Measurements from ENCODE around the gene GRAMD1B.

The GRAMD1B gene

GRCh38 chr11:123473941-123474677 is 44.0 kb downstream of the GRAMD1B start:
- no peak for DNase-seq (ENCODE audit: low read depth in 1 of 2, low spot score in 1 of 2)

- DNase-seq (ENCODE audit: low read depth in 1 of 2, low spot score in 1 of 2) = no peak
Observed at GRCh38 chr11:123474994-123475393, 44.9 kb downstream of the GRAMD1B start.

GRCh38 chr11:123475469-123475868 is 45.4 kb downstream of the GRAMD1B start:
- no peak for DNase-seq (ENCODE audit: low read depth in 1 of 2, low spot score in 1 of 2)

- DNase-seq (ENCODE audit: low read depth in 1 of 2, low spot score in 1 of 2) = no peak
Observed at GRCh38 chr11:123477205-123477907, 47.3 kb downstream of the GRAMD1B start.

- DNase-seq (ENCODE audit: low read depth in 1 of 2, low spot score in 1 of 2) = no peak
Observed at GRCh38 chr11:123478352-123478987, 48.4 kb downstream of the GRAMD1B start.

GRCh38 chr11:123479048-123479837 is 49.2 kb downstream of the GRAMD1B start:
- DNase-seq (ENCODE audit: low read depth in 1 of 2, low spot score in 1 of 2) = no peak

GRCh38 chr11:123480290-123480815 is 50.3 kb downstream of the GRAMD1B start:
- DNase-seq (ENCODE audit: low read depth in 1 of 2, low spot score in 1 of 2) = no peak

- no peak for DNase-seq (ENCODE audit: low read depth in 1 of 2, low spot score in 1 of 2)
Observed at GRCh38 chr11:123480882-123481281, 50.8 kb downstream of the GRAMD1B start.

GRCh38 chr11:123481640-123482039 is 51.6 kb downstream of the GRAMD1B start:
- DNase-seq (ENCODE audit: low read depth in 1 of 2, low spot score in 1 of 2) = no peak

- DNase-seq (ENCODE audit: low read depth in 1 of 2, low spot score in 1 of 2) = no peak
Observed at GRCh38 chr11:123482218-123482617, 52.1 kb downstream of the GRAMD1B start.

- no peak for DNase-seq (ENCODE audit: low read depth in 1 of 2, low spot score in 1 of 2)
Observed at GRCh38 chr11:123483058-123483457, 53.0 kb downstream of the GRAMD1B start.

GRCh38 chr11:123483466-123483865 is 53.4 kb downstream of the GRAMD1B start:
- DNase-seq (ENCODE audit: low read depth in 1 of 2, low spot score in 1 of 2) = no peak

GRCh38 chr11:123484448-123484847 is 54.4 kb downstream of the GRAMD1B start:
- DNase-seq (ENCODE audit: low read depth in 1 of 2, low spot score in 1 of 2) = no peak

- no peak for DNase-seq (ENCODE audit: low read depth in 1 of 2, low spot score in 1 of 2)
Observed at GRCh38 chr11:123487157-123487744, 57.2 kb downstream of the GRAMD1B start.

GRCh38 chr11:123490527-123490926 is 60.5 kb downstream of the GRAMD1B start:
- DNase-seq (ENCODE audit: low read depth in 1 of 2, low spot score in 1 of 2) = no peak

GRCh38 chr11:123491241-123491640 is 61.2 kb downstream of the GRAMD1B start:
- no peak for DNase-seq (ENCODE audit: low read depth in 1 of 2, low spot score in 1 of 2)

GRCh38 chr11:123493349-123494063 is 63.4 kb downstream of the GRAMD1B start:
- DNase-seq (ENCODE audit: low read depth in 1 of 2, low spot score in 1 of 2) = no peak

GRCh38 chr11:123494195-123495050 is 64.4 kb downstream of the GRAMD1B start:
- DNase-seq (ENCODE audit: low read depth in 1 of 2, low spot score in 1 of 2) = no peak

- DNase-seq (ENCODE audit: low read depth in 1 of 2, low spot score in 1 of 2) = no peak
Observed at GRCh38 chr11:123504401-123504800, 74.3 kb downstream of the GRAMD1B start.

Data from activated T-helper 1 cell treated with anti-CD3 and anti-CD28 coated beads, Interleukin-2, amount 50 U/mL, for 16 hours (primary cell).